ENCODE results near the gene TOGARAM2.

DNA sequence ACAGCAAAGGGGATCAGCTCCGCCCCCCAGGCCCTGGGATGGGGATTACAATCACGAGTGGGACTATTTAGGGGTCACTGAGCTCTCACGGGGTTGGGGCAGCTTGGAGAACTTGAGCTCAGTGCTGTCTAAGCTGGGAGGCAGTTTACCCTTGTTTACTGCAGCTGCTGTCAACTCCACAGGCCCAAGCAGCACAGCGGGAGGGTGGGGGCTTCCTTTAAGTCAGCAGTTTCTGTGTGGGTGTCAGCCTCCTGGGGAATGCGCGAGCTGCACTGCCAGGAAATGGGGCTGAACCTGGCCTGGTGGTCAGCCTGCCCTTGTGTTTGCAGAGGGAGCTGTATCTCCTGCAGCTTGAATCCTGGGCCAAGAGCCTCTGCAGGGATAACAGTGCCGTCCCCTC lies 29.8 kb downstream of the TOGARAM2 start:
- TF ChIP-seq, protein P1, sequence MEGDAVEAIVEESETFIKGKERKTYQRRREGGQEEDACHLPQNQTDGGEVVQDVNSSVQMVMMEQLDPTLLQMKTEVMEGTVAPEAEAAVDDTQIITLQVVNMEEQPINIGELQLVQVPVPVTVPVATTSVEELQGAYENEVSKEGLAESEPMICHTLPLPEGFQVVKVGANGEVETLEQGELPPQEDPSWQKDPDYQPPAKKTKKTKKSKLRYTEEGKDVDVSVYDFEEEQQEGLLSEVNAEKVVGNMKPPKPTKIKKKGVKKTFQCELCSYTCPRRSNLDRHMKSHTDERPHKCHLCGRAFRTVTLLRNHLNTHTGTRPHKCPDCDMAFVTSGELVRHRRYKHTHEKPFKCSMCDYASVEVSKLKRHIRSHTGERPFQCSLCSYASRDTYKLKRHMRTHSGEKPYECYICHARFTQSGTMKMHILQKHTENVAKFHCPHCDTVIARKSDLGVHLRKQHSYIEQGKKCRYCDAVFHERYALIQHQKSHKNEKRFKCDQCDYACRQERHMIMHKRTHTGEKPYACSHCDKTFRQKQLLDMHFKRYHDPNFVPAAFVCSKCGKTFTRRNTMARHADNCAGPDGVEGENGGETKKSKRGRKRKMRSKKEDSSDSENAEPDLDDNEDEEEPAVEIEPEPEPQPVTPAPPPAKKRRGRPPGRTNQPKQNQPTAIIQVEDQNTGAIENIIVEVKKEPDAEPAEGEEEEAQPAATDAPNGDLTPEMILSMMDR (IDR thresholded peaks at IDR 0.05) = no peak
- no peak for TF ChIP-seq POLR2A (IDR thresholded peaks at IDR 0.05)

All from testis (tissue), 2 donors.